Ectodermal cell (in vitro differentiated cells): ENCODE measurements around the gene MALT1.
A peak's percentile ranks its signal among the peaks of the same experiment; 100 is the strongest.
"Not testable (repeated sequence)": the region's sequence is repeated elsewhere in the genome, so short reads cannot be mapped to it uniquely, and the experiment has no call there.

Experiments
- H3K27ac ChIP-seq: 2 replicates; pipeline ENCODE4 v1.7.0; 2013; ENCODE audit warnings: mild to moderate bottlenecking, low read depth, low read length; ENCODE audit not compliant: insufficient read depth, poor library complexity, severe bottlenecking
- H3K27me3 ChIP-seq: 2 replicates; pipeline ENCODE4 v1.7.0; 2013; ENCODE audit warnings: mild to moderate bottlenecking, low read length; ENCODE audit not compliant: insufficient read depth, control insufficient read depth, poor library complexity, severe bottlenecking
- H3K36me3 ChIP-seq: one replicate; pipeline ENCODE4 v1.7.0; 2013; ENCODE audit warnings: low read length; ENCODE audit not compliant: control insufficient read depth, insufficient read depth
- H3K4me1 ChIP-seq: one replicate; pipeline ENCODE4 v1.7.0; 2013; ENCODE audit warnings: low read length; ENCODE audit not compliant: control insufficient read depth, insufficient read depth
- H3K4me3 ChIP-seq: 2 replicates; pipeline ENCODE4 v1.7.0; 2013; ENCODE audit warnings: low read depth, low read length, control low read depth; ENCODE audit not compliant: insufficient read depth
- H3K9me3 ChIP-seq: 2 replicates; pipeline ENCODE4 v1.7.0; 2013; ENCODE audit warnings: mild to moderate bottlenecking, low read length, moderate library complexity; ENCODE audit not compliant: control insufficient read depth
- WGBS, 2 experiments: methylation state at CpG; one replicate each; pipeline ENCODE4 v1.1.7; 2013; ENCODE audit warnings: missing lambda C conversion rate in 2 of 2; 5-methylcytosine and 5-hydroxymethylcytosine counted together

MALT1 gene

DNA sequence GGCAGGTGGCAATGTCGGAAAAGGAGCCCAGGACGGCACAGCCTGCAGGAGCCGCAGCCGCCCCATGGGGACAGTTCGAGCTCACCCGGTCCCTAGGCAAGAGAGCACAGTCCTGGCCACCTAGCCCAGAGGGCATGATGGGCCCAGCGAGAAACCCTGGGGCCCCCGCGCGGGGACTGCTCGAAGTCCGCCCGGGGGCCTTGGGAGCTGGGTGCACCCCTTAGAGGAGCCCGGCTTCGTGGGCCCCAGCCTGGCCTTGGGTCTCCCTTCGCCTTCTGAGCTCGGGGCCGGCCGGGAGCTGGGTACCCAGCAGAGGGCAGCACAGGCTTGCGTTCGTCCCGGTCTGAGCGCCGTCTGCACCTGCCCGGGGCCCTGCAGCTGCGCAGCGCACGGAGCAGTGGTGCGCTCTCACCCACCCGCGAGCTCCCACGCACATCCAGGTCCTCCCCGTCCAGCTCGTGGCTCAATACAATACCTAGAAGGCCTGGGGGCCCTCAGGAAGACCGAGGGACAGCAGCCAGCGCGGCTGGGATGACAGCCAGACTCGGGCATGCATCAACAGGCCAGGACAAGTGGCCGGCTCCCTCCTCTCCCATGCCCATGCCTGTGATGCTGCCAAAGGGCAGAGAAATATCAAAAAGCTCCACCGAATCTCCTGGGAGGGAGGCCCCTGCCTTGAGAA is 97.2 kb downstream of the MALT1 start:
- H3K27ac ChIP-seq = no peak overlapping the region

DNA sequence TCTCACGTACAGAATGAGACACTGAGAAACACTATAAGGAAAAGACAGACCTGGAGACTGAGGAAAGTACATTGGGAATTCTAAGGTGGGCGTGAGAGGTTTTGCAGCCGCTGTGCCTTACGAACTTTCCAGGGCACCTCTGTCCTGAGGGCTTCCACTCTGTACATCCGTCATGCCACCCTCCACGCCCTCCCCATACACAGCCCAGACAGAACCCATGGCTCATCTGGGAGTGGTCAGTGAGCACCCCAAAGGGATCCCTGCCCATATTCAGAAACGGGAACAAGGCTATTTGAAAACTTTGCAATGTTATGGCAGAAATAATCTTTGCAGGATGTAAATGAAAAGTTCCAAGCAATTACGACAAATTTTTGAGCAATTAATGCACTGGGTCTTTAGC is 98.1 kb downstream of the MALT1 start:
- no peaks in the 10 kb centered on the region for H3K4me1 ChIP-seq
- no peak overlapping the region for H3K4me3 ChIP-seq
- no peak overlapping the region for H3K27ac ChIP-seq
- 90 to 91% methylated on average over 8 of the region's 8 CpGs for WGBS, 2 experiments
- no peaks in the 10 kb centered on the region for H3K9me3 ChIP-seq
- peaks cover 14% of the 10 kb centered on the region for H3K27me3 ChIP-seq
- no peaks in the 10 kb centered on the region for H3K36me3 ChIP-seq

More for the DNA sequence above, 97.2 kb downstream of the MALT1 start:
- Histone ChIP-seq H3K27me3 (peaks cover 14% of the 10 kb centered on the region), H3K4me3 (peak overlapping the region; percentile 19), H3K4me1 (no peaks in the 10 kb centered on the region), H3K36me3 (no peaks in the 10 kb centered on the region), H3K9me3 (no peaks in the 10 kb centered on the region)
- WGBS, 2 experiments = 15 to 16% methylated on average over 40 of the region's 40 CpGs

DNA sequence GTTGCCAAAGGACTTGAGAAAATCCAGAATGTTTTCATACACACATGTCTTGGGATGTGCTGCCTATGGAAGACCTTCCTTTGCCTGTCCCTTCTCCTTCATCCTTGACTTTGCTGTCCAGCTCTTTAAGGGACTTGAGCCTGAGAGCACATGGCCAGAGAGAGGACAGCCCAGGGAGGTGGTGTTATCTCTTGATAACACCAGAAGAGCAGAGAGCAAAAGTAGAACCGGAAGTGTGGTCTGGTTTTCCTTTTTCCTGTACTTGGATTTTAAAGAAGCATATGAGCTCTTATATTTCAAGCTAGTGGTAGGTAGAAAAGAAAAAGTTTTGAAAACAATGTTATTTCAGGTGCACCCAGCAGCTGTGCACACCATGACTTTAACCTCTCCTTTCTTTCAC is 99.3 kb downstream of the MALT1 start:
- Histone ChIP-seq H3K4me1 (no peaks in the 10 kb centered on the region), H3K9me3 (no peaks in the 10 kb centered on the region), H3K27ac (no peak overlapping the region), H3K36me3 (no peaks in the 10 kb centered on the region), H3K4me3 (no peak overlapping the region), H3K27me3 (peaks cover 10% of the 10 kb centered on the region)
- 78 to 92% methylated on average over 1 of the region's 1 CpG for WGBS, 2 experiments

- H3K4me3 ChIP-seq = no peak overlapping the region
- 84 to 87% methylated on average over 4 of the region's 4 CpGs for WGBS, 2 experiments
- no peaks in the 10 kb centered on the region for H3K4me1 ChIP-seq
- no peak overlapping the region for H3K27ac ChIP-seq
- no peaks in the 10 kb centered on the region for H3K36me3 ChIP-seq
- peaks cover 10% of the 10 kb centered on the region for H3K27me3 ChIP-seq
- H3K9me3 ChIP-seq = no peaks in the 10 kb centered on the region
These were observed 100.9 kb downstream of the MALT1 start for GRCh38 chr18:58772161-58772560.

GRCh38 chr18:58776084-58776483 is 104.8 kb downstream of the MALT1 start:
- Histone ChIP-seq H3K36me3 (no peaks in the 10 kb centered on the region), H3K9me3 (no peaks in the 10 kb centered on the region), H3K27me3 (no peaks in the 10 kb centered on the region), H3K4me1 (no peaks in the 10 kb centered on the region), H3K4me3 (no peak overlapping the region), H3K27ac (no peak overlapping the region)
- WGBS, 2 experiments = 89 to 91% methylated on average over 3 of the region's 3 CpGs

DNA sequence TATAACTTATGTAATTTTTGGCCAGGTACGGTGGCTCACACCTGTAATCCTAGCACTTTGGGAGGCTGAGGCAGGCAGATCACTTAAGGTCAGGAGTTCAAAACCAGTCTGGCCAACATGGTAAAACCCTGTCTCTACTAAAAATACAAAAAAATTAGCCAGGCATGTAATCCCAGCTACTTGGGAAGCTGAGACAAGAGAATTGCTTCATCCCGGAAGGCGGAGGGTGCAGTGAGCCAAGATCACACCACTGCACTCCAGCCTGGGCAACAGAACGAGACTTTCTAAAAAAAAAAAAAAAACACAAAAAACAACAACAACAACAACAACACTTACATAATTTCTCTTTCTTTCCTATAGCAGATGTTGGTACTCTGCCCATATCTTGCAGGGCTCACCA is 105.3 kb downstream of the MALT1 start:
- 90 to 93% methylated on average over 4 of the region's 4 CpGs for WGBS, 2 experiments

DNA sequence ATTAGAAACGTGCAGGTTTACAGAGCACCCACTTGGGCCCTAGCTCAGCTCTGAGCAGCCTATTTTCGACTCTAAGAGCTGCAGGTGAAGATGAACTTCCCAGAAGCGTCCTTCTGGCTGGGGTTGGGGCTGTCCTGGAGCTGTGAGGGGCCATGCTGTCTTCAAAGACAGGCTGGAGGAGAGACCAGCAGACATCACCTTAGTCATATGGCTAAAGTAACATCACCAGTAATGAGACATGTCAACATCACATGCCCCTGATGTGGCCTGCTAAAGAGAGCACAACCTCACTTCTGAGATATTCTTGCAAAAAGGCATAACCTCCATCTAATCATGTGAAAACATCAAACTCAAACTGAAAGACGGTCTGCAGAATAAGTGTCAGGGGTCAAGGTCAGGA is 106.2 kb downstream of the MALT1 start:
- Histone ChIP-seq H3K36me3 (no peaks in the 10 kb centered on the region), H3K27ac (no peak overlapping the region), H3K27me3 (no peaks in the 10 kb centered on the region), H3K4me1 (no peaks in the 10 kb centered on the region), H3K9me3 (no peaks in the 10 kb centered on the region), H3K4me3 (no peak overlapping the region)
- 94 to 98% methylated on average over 4 of the region's 4 CpGs for WGBS, 2 experiments

More for the DNA sequence above, 105.3 kb downstream of the MALT1 start:
- not testable (repeated sequence) for H3K4me1 ChIP-seq, H3K27ac ChIP-seq, H3K27me3 ChIP-seq, H3K9me3 ChIP-seq, H3K36me3 ChIP-seq, H3K4me3 ChIP-seq

DNA sequence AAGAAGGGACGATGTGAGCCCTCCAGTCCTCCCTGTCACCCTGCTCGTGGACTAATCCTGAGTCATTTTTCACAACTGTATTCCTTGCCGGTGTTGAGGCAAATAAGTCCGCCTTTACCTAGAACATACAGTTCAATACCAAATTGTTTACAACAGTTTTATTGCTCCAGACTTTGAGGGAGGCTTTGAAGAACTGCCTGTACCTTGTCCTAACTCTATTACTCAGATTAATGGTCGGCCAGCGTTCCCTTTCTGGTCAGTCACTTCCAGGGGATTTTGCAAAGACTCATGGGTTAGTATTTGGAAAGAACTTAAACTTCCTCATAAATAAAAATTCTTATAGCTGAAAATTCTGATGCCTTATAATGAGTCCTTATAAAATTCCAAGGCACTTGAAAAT is 108.3 kb downstream of the MALT1 start:
- Histone ChIP-seq H3K36me3 (no peaks in the 10 kb centered on the region), H3K27me3 (no peaks in the 10 kb centered on the region), H3K4me1 (peaks cover 2% of the 10 kb centered on the region), H3K27ac (no peak overlapping the region), H3K9me3 (no peaks in the 10 kb centered on the region), H3K4me3 (no peak overlapping the region)
- WGBS, 2 experiments = 94 to 98% methylated on average over 6 of the region's 6 CpGs

DNA sequence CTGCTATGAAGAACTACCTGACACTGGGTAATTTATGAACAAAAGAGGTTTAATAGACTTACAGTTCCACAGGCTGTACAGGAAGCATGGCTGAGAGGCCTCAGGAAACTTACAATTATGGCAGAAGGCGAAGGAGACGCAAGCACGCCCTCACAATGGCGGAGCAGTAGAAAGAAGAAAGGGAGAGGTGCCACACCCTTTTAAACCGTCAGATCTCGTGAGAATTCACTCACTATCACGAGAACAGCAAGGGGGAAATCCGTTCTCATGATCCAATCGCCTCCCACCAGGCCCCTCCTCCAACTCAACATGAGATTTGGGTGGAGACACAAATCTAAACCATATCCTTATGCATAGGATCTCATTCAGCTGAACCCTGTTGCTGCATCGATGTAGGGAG is 108.8 kb downstream of the MALT1 start:
- Histone ChIP-seq H3K4me1 (peaks cover 7% of the 10 kb centered on the region), H3K36me3 (no peaks in the 10 kb centered on the region), H3K9me3 (no peaks in the 10 kb centered on the region), H3K4me3 (no peak overlapping the region), H3K27me3 (no peaks in the 10 kb centered on the region), H3K27ac (no peak overlapping the region)
- WGBS, 2 experiments = 90 to 93% methylated on average over 10 of the region's 10 CpGs

DNA sequence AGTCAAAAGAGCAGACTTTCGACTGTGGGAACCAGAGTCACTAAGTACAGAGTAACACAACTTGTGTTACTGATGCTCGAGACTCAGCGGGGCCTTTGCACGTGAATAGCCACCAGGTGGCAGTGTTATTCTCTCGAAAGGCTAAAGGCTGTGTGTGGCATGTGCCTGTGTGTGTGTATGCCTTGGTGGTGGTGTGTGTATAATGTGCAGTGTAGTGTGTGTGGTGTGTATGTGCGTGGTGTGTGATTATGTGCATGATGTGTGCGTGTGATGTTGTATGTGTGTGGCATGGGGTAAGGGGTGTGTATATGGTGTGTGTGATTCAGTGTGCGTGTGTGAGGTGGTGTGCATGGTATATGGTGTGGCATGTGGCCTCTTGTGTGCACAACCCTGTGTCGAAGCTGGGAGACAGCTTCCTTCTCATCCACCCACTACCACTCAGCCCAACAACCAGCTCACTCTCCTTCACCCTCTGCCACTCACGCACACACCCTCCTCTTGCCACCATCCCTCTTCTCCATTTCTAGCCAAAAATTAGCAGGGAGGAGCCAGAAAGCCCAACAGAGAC is 110.4 kb downstream of the MALT1 start:
- H3K4me3 ChIP-seq = no peak overlapping the region
- peaks cover 12% of the 10 kb centered on the region for H3K4me1 ChIP-seq
- 31 to 34% methylated on average over 10 of the region's 10 CpGs for WGBS, 2 experiments
- H3K36me3 ChIP-seq = no peaks in the 10 kb centered on the region
- H3K9me3 ChIP-seq = no peaks in the 10 kb centered on the region
- no peak overlapping the region for H3K27ac ChIP-seq
- no peaks in the 10 kb centered on the region for H3K27me3 ChIP-seq
